Measurements from ENCODE around the gene MRPL46.

MRPL46 gene

DNA sequence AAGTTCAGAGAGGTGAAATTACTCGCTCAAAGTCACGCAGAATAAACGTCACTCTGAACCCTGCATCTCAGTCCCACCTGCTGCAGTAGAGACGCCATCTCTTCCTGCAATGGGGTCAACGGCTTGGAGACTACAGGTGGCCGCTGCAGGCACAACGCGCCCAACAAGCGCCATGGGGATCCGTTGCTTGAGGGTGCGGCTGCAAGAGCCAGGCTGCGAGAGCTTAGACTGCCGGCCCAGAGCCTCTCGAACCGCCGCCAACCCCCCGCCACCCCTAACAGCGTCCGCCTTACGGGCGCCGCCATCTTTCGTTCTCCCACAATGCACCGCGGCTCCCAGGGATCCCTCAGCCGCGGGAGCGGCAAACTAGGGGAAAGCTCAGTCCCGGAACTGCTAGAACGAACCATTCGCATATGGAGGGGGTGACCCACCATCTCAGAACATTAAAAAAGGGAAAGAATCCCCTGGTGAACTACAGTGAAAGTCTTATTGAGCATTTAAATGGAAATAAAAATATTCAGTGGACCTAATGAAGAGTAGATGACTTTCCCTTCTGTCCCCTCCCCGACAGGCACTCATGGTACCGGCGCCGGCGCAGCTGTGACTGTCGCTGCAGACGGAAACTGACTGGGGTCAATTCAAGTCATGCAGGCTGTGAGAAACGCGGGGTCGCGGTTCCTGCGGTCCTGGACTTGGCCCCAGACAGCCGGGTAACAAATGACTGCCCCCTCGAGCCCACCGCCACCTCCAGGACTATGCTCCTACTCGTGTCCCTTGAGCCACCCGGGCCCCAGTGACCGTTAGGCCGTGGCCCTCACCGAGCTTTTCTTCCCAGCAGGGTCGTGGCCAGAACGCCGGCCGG lies at the start of gene MRPL46, which contains the start of gene MRPS11:
MRPL46 (minus strand) TSS at position 316 of the 862 bp plus-strand sequence; CDS start at position 305, 11 bp downstream.
MRPS11 (plus strand) TSS at position 636 of the 862 bp plus-strand sequence; CDS start at position 646, 10 bp downstream.
- DNase-seq (ENCODE audit: low spot score) = peak; percentile 92

DNA sequence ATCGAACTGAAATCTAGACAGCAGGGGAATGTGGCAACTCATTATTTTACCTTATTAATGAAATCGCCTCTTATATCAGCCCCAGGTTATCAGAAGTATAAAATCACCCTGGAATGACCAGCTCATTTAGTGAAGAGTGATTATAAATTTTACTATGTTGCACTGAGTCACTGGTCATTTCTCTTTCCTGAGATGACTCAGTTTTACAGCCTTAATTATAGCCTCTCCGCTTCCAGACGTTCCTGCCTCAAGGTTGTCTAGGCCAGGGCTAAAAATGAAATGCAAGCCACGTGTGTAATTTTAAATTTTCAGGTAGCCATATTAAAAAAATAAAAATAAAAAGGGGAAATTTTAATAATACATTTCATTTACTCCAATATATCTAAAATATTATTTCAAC lies 46.0 kb upstream of the MRPL46 start:
- peak; percentile 45 for DNase-seq (ENCODE audit: low spot score)

DNA sequence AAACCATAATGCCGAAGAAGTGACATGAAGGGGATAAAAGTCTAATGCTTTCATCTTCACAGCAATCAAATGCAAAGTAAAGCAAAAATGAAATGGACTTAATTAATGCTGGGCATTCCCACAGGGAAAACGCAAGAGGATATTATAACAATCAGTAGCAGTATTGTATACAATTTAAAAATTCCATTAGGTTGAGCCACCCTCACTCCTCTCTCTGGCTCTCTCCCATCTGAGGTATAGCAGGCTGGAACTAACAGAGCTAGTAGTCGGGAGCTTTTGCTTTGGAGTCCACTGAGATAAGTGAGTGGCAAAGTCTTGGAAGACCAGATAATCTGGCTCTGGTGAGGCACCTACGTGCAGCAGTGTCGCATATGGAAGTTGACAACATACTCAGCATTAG lies 45.4 kb upstream of the MRPL46 start:
- DNase-seq (ENCODE audit: low spot score) = peak; percentile 27

DNA sequence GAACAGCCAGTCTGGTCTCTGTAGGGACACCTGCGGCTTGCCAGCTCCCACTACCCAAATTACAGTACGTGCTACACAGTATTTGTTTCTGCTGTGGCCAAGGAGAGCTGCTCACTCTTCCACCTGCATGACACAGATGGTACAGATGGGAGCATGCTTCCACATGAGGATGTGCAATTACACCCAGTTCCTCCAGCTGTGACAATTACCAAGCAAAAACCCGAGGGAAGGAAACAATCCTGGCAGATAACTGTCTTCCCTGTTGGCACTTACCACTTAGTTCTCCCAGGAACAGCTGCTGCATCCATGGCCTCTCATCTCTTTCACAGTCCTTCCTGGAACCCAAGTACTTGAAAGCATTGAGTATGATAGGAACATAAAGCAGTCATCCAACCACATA lies 44.9 kb upstream of the MRPL46 start:
- no peak for DNase-seq (ENCODE audit: low spot score)

DNA sequence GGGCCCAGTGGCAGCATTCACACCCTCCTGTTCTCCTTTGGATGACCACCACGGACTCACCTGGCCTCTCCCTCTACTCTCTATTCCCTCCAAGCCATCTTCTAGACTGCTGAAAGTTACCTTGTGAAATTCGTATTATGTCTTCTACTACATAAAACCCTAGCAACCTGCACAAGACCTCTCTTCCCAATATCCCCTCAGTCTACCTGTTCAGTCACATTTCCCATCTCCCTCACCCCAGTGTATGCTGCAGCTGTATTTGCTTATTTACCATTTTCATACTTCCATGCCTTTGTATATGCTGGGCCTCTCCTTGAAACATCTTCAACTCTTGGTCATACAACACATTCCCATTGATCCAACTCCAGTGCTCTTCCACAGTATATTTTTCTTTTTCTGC lies 44.0 kb upstream of the MRPL46 start:
- no peak for DNase-seq (ENCODE audit: low spot score)

DNA sequence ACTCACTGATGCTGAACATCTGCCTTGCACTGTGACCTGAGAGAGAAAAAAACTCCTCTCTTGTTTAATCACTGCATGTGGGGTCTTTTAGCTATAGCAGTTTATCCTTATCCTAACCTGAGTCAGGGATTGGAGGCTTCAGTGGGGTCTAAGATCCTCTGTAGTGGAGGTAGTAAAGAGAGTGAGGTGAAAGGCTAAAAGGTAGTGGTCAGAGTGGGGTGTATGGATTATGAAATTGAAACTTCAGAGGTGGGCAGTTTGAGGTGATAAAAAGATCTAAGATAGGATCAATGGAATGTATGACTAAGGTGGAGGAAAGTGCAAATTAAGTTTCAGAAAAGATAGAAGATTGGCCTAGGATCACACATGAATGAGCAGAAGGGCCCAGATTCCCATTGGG lies 42.8 kb upstream of the MRPL46 start:
- no peak for DNase-seq (ENCODE audit: low spot score)

DNA sequence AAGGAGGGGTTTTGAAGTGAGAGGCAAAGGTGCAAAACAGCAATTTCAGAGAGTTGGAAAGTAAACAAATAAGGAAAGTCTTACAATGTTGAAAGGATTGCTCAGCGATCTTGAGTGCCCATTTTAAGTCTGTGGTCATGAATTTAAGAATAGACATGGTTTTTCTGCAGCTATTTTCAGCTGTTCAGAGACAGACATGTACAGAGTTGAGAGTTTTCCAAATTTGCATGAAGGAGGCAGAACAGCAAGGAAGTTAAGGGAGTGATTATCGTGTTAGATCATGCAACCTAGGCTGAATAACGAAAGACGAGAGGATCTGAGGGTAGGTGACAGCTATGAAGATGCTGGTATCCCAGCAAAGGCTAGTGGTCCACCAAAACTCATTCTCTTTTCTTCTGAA lies 42.1 kb upstream of the MRPL46 start:
- no peak for DNase-seq (ENCODE audit: low spot score)

DNA sequence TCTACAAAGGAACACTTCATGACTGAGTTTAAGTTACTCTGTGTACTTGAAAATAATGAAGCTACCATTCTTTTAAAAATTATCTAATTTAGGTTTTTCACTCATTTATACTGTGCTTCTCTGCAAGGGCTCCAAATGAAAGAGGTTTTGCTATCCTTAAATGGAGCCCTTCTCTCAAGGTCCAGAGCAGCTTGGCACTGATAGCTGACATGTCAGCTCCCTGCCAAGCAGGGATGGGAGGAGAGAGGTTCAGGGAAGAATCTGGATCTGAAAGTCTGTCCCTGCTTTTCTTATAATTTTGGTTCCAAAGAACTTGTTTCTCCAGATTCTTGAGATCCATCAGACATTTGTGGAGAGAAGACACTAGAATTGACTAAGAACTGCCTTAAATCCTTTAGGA lies 39.4 kb upstream of the MRPL46 start:
- no peak for DNase-seq (ENCODE audit: low spot score)

DNA sequence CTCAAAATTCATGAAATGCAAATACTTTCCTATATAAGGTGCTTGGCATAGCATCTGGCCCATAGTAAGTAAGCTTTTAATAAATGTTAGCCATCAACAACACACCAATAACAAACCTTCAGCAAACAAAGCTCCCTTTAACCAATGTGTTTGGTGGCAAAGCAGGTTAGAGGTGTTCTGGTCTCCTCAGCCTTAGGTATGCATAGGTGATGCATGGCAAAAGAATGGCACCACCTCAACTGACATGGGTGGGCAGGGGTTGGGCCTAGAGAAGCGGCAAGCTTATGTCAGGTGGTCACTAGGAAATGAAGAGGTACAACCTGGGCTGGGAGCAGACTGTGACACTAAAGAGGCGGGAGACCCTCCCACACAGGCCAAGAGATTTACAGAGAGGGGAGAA lies 38.5 kb upstream of the MRPL46 start:
- DNase-seq (ENCODE audit: low spot score) = no peak

DNA sequence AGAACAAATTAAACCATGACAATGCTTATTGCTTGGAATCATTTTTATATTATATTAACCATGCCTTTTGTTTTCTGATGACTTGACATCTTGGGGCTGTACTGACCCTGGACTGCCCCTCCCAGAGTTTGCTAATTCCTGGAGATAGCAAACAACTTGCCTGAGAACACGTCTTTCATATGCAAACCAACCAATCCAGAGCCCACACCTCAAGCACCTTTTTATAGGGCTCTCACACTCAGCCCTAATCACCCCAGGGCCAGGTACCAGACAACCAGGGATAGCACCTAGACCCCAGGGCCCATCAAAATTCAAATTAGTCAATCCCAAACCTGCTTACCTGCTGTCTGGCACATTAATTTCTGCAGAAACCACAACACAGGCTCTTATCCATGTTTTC lies 37.3 kb upstream of the MRPL46 start:
- no peak for DNase-seq (ENCODE audit: low spot score)

DNA sequence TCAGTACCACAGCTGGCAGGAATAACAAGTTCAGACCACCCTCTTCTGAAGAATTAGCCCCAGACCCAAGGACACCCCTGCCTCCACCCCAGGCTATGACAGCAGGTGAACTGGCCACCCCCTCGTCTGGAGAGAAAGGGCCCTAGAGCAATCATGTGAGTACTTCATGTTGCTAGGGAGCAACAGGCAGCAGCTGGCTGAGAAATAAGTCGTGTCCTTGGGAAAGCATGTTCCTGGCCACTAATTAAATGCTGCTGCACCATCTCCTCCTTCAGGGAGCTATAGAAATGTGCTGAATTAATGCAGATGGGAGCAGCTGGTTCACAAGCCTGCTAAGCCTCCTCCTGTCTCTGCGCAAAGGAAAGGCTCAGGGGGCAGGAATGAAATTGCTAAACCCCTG lies 31.8 kb upstream of the MRPL46 start:
- no peak for DNase-seq (ENCODE audit: low spot score)

DNA sequence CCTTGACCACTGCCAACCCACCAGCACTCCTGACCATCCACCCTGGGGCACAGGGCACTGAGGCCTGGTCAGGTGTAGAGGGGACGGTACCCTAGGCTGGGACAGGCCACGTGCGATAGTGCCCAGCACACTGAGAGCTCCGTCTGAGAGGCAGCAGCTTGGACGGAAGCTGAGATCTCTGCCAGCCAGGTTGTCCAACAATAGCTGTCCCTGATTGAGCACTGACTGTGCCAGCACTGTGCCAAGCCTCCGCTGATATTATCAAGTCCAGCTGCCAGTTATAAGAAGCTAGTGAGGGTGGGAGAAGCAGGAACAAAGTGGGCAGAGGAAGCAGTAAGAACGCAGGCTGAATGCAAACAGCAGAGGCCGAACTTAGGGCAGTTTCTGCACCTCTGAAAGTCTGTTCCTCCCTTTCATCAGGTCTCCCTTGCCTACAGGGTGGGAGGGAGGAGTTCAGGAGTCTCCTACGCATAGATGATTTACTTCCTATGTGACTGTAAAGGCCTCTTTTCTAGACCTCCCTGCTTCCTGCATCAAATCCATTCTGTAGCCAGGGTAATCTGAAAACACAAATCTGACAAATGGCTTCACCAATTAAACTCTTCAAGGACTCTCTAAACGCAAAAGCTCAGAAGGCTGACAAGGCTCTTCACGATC lies 30.0 kb upstream of the MRPL46 start:
- DNase-seq (ENCODE audit: low spot score) = no peak

DNA sequence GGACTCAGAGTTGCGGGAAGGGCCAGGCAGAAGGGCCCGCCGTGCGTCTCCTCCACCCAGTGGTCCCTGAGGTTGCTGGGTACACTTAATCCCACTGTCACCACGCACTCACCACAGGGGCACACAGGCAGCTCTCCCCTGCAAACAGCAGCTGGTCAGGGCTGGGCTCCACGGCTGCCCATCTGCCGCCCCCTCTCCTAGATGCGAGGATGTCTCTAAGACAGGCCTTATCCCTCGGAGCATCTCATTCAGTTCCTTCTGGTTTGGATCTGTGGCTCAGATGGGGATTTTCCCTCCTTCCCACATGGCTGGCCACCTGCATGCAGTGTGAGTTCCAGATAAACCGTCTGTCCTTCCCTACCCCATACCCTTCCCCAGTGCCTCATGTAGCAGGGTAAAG lies 26.7 kb upstream of the MRPL46 start:
- no peak for DNase-seq (ENCODE audit: low spot score)

DNA sequence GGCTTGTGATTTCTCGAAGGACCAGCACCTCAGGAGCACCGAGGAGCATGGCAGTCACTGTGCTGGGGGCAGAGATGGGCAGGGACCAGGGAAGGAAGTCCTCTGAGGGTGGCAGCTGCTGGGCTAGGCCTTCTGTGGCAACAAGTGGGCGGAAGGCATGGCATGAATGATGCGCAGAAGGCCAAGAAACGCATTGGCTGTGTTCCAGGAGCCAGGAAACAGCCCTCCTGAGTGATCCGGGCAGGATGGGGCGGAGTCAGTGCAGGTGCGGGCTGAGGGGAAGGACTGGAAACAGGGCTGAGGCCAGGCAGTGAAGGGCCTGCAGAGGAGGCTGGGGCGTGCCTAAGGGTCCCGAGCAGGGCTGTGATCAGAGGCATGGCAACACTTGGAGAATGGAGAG lies 24.0 kb upstream of the MRPL46 start:
- DNase-seq (ENCODE audit: low spot score) = no peak

DNA sequence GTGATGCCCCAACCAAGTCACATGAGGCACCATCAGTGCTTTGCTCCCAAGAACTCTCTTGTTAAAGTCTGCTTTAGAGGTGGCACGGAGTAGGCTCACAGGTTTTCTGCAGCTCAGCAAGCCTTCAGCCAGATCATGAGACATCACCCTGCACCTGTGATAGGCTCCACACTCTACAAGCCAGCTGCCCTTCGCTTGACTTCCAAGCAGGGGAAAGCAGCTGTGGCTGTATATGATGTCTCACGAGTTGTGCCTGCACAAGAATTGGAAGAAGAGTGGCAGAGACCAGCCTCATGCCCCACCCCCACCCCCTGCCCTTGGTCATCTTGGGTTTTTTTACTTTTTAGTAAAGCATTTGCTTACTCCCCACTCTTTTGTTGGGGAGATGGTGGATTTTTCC lies 22.8 kb upstream of the MRPL46 start:
- no peak for DNase-seq (ENCODE audit: low spot score)

DNA sequence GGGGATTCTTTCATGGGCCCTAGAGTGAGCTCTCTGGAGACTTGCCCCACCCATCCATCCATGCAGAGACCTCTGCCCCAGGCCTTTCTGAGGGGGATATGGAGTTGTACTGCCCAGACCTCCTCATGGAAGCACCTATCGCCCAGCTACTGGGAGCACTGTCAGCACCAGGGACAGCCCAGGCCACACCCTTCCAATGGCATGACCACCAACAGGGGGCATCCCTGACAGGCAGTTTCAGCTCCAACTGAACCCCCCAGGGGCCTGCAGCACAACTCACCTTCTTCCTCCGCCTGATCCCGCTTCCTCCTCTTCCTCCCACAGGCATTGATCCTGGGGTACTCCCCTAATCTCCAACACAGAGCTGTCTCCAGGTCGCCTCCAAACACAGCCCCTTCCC lies 22.1 kb upstream of the MRPL46 start:
- DNase-seq (ENCODE audit: low spot score) = no peak

DNA sequence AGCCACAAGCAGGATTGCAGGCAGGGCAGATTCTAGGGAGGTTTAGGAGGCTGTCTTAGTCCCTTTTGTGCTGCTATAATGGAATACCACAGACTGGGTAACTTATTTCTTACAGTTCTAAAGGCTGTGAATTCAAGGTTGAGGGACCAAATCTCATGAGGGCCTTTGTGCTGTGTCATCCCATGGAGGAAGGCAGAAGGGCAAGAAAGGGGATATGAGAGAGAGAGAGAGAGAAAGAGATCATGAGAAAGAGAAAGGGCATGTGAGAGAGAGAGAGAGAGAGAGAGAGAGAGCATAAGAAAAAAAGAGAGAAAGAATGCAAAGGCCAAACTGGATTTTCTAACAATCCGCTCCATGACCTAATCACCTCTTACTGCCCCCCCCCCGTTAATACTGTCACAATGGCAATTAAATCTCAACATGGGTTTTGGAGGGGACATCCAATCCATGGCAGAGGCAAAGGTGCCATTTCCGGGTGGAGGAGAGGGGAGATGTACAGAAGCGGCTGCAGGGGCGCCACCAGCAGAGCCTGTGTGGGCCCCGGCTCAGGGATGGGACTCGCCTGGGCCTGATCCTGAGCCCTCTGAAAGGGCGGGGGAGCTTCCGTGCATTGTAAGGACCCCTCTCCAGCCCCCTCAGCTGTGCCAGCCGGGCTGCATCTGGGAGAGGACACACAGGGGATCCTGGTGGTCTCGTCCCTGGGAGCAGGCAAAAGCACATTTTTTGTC lies 20.8 kb upstream of the MRPL46 start:
- no peak for DNase-seq (ENCODE audit: low spot score)

DNA sequence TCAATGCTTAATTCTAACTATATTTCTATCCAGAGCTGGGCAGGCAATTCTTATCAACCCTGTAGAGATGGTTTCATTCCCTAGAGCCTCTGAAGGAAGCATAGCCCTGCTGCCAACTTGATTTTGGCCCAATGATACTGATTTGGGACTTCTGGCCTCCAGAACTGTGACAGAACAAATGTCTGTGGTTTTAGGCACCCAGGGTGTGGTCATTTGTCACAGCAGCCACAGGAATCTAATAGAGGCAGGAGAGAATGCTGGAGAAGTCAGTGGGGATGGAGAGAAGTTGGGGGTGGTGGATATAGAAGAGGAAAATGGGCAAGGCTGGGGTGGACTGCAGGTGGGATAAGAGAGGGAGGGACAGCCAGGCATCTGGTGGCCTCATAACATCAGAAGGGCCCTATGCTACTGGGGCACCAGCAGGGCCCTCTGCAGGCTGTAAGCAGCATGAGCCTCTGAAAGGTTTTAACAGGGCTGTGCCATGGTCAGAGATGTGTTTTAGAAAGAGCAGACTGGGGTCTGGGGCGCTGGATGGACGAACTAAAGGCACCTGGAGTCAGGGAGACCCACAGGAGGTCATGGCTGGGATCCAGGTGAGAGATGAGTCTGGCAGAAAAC lies 20.1 kb upstream of the MRPL46 start:
- no peak for DNase-seq (ENCODE audit: low spot score)

DNA sequence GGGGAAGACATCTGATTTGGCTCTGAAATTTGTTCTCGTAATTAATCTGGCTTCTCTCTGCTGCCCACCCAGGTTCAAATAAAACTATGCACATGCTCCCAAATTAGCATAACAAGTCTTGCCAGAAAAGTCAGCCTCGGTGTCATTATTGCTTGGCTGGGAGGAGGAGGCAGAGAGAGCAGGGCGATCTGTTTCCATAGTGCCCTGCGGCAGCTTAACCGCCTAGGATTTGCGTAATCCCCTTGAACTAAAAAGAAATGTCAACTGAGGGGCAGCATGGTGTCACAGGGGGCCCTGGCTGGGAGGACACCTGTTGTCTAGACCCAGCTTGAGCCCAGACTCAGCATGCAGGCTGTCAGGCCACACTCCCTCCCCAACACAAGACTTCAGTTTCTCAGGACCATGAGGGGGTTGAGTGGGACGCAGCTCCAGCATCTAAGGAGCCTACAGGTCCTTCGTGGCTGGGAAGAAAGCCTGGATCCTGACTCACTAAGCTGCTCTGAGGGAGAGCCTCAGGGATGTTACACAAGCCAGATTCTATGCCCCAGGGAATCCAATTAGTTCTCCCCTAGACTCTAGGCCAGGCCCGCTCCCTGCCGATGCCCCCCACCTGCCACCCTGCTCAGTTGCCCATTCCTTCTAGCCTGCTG lies 17.6 kb upstream of the MRPL46 start:
- DNase-seq (ENCODE audit: low spot score) = peak; percentile 22

DNA sequence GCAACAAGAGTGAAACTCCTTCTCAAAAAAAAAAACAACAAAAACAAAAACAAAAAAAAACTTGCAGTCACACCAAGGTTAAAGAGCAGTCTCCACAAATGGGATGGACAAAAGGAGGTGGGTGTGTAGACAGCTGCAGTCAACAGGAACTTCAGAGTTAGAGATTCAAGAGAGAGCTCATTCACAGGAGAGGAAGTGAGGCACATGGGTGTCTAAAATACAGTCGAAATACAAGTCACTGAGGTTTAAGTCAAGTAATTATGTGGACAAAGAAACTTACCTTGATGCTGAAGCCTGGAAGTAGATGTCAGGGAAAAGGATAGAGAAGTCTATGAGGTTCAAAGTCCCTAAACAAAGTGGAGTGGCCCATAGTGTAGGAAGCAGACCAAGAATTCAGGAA lies 15.1 kb upstream of the MRPL46 start:
- DNase-seq (ENCODE audit: low spot score) = no peak

DNA sequence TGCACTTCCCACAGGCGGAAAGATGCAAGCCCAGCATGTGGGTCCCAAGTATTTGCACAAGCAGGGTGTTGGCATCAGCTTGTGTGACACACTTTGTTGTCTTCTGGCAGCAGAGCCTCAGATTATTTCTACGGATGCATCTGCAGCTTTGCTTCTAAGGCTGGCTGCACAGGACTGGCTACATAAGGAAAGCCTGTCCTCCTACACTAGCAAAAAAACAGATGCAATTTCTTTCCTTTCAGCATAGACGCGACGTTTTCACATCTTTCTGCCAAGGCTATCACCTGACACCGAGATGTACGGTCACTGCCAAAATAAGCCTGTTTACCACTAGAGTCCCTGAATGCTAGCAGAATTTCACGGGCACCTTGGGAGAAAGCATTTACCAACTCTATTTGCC lies 13.8 kb upstream of the MRPL46 start:
- no peak for DNase-seq (ENCODE audit: low spot score)

DNA sequence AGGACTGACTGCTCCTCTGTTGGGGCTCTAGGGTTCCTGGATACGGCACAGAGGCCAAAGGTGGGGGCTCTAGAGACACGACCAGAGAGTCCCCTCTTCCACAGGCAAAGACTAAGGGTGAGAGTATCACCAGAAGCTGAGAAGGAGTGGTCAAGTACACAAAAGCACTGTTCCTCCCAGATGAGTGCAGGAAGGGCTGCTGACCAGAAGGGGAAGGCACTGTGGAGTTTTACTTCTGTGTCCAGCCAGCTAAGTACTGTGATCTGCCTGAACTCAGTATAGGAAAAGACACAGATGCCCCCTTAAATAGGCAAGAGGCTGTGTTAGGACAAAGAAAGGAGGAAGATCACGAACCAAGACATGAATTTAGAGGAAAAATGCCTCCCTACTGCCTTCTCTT lies 12.0 kb upstream of the MRPL46 start:
- no peak for DNase-seq (ENCODE audit: low spot score)

Data from AG08396 (cell line).